GM21526 (cell line): ENCODE measurements around the gene PLXDC1.
"Not testable (repeated sequence)": the region's sequence is repeated elsewhere in the genome, so short reads cannot be mapped to it uniquely, and the experiment has no call there.

Experiments
- ATAC-seq: cut with Tn5 transposase; IDR thresholded peaks from one replicate; pipeline ENCODE4 v1.9.1; 2021; ENCODE audit warnings: moderate library complexity; ENCODE audit not compliant: unreplicated experiment, low FRiP score

PLXDC1 gene

DNA sequence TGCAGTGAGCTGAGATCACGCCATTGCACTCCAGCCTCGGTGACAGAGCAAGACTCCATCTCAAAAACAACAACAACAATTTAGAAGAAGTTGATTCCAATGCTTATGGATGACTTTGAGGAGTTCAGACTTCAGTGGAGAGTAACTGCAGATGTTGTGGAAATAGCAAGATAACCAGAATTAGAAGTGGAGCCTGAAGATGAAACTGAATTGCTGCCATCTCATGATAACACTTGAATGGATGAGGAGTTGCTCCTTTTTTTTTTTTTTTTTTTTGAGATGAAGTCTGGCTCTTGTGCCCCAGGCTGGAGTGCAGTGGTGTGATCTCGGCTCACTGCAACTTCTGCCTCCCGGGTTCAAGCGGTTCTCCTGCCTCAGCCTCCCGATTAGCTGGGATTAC is 131.4 kb downstream of the PLXDC1 start:
- not testable (repeated sequence) for ATAC-seq

DNA sequence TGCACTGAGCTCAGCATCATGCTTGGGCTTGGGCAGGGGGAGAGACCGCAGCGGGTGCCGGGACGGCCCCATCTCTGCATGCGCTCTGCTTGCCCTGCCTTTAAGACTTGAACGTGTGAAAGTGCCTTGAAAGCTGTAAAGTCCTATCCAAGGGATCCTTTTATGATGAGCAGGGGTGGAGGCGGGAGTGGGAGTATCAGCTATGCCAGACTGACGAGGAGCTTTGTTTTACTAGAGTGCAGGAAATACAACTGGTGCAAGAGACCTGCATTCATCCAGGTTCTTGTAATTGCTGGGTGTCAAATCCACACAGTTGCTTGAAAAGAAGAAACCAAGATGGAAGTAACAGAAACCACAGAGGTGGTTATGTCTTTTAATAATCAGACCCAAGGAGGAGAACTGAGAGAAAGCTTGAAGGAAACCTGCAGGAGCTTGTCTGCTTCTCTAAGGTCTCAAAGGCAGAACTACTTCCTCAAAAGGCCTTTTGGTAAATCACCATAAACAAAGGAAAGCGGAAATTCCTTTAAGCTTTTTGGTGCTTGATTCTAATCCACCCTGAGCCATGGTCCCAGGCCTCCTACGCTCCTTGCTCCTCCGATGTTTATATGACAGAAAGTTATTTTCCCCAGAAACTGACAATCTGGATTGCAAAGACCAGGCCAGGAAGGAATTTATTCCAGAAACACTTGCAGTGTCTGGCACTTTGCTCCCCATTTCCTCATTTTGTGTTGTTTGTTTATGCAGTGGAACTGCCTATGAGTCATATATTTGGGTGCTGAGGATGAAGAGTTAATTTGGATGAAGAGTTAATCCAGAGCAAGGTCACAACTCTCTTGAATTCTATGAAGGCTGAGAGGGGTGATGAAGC is 132.9 kb downstream of the PLXDC1 start:
- no peak for ATAC-seq

DNA sequence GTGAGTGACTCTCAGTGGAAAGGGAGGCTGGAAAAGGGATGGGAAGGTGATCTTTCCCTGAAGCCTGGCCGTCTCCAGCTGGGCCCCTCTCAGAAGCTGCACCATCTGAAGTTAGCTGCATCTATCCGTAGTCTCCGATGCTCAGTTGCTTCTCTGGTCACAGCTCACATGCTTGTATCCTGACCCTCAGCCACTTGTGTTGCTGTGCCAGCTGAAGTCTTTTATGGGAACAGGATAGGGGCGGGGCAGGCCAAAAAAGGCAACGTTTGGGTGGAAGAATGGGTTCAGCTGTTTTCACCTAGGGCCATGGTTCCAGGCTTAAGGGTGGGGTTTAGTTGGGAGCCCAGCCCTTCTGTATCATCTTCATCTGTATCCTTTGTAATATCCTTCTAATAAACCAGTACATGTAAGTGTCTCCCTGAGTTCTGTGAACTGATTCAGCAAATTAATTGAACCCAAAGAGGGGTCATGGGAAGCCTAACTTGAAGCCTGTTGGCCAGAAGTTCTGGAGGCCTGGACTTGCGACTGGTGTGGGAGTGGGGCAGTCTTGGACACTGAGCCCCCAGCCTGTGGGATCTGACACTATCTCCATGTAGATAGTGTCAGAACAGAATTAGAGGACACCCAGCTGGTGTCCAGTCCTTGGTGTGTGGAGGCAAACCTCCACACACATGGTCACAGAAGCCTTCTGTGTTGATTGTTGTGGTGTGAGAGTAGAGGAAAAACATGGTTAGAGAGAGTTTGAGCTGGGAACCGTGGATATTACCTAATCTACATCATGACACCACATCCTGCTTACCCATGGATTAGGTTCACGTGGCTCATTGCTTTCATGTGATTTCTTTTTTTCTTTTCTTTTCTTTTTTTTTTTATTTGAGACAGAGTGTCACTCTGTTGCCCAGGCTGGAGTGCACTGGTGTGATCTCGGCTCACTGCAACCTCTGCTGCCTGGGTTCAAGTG is 135.0 kb downstream of the PLXDC1 start:
- ATAC-seq = no peak

DNA sequence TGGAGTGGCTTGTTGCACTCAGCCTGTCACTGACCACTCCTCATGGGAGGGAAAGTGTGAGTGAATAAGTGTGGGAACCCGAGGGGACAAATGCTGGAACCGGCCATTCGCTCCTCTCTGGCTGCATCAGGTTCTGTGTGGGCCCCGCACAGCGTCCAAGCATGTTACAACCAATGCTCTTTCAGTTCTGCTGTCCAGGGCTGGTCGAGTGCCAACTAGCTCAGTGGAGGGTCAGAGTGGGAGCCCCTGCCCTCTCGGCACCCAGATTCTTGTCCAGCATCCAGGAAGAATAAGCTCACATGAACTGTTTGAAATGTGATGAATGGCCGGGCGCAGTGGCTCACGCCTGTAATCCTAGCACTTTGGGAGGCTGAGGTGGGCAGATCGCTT is 135.9 kb downstream of the PLXDC1 start:
- no peak for ATAC-seq

DNA sequence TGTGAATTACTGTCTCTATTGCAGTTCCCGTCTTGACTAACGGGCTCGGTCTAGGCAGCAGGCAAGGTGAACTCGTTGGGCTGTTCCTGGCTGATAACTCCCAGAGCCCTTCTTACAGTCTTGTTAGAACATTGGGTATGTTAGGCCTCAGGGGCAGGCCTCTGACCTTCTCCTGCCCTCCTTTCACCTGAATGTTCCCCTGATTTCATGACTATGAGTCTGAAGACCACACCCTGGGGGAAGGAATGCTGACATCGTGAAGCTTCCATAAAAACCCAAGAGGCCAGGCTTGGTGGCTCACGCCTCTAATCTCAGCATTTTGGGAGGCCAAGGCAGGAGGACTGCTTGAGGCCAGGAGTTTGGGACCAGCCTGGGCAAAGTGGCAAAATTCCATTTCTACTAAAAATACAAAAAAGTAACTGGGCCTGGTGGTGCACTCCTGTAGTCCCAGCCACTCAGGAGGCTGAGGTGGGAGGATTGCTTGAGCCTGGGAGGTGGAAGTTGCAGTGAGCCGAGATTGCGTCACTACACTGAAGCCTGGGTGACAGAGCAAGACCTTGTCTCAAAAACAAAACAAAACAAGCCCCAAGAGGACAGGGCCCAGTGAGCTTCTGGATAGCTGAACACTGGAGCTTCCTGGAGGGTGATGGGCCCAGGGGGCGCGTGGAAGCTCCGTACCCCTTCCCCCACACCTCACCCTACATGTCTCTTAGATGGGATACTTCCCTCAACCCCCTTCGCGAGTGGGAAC is 136.5 kb downstream of the PLXDC1 start:
- no peak for ATAC-seq

DNA sequence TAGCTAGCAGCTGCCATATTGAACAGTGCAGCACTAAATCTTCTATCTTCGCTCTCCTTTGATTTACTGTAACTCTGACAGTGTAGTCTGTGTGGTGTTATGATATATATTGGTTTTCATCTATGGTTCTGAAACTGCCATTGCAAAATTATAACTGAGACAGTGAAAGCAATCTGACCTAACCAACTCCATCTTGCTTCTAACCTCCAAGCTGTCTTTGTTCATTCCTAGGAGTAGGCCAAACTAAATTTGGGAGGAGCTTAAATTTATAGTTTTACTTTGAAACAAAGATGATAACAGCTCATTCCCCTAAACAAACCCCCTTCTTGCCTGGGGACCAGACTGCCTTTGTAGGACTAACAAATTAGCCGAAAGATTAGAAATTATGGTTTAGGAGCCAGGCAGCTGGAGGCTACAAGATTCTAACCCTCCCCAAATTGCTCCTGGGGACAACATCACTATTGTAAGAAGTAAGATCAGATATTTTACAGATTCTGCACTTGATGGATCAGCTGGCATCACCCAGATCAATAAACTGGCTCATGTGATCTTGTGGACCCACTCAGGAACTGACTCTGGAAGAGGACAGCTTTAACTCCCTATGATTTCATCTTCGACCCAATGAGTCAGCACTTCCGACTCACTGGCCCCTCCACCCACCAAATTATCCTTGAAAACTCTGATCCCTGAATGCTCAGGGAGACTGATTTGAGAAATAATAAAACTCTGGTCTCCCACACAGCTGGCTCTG is 137.2 kb downstream of the PLXDC1 start:
- ATAC-seq = no peak
